ENCODE results near the gene ANKLE1. TPM values are rescaled to one million over a fixed set of nuclear protein-coding genes. Genes with fewer than 3 reads are reported as not detected.
A peak's percentile ranks its signal among the peaks of the same experiment; 100 is the strongest.

Gene ANKLE1
- polyA plus RNA-seq, 2 of the 4 experiments (the other 2 are of a cell fraction), result 0.56 to 0.74 TPM

DNA sequence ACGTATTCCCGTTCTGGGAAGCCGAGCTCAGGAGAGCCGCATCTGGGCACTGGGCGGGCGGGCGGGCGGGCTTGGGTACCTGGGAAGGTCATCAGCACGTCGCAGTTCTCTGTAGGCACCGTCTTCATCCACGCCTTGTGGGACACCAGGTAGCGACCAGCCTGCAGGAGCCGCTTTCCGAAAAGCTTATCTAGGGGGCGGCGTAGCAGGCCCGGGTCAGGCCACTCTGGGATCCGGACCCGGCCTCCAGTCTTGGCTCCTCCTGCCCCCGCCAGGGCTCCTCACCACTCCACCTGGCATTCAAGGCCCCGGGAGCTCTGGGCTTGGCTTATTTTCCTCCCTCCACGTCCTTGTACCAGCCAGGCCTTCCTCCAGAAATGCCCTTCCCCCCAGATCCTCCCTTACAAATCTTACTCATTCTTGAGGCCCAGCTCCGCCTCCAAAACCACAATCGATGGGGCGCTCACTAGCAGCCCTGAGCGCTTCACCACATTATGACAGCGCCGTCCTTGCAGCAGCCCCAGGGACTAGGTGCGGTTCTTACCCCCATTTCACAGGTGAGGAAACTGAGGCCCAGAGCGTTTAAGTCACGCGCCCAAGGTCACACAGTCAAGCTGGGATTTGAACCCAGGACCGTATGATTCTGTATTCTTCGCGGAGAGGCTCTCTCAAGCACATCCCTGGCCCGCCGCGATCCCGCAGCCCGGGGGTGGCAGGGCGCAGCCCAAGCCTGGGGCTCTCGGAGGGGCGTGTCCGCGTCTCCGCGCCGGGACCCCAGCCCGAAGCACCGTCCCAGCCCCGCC is 52.1 kb downstream of the ANKLE1 start:
- DNase-seq (ENCODE audit: low read depth in 1 of 2, low spot score in 1 of 2) (peak; percentile 38 to 67), FAIRE-seq (no peak), ATAC-seq (no peak)
- no peaks in the 10 kb centered on the region for H3K9me3 ChIP-seq
- H3K4me2 ChIP-seq, result peak overlapping the region; percentile 84
- peak overlapping the region; percentile 82 to 98 for H3K27ac ChIP-seq
- H3K4me1 ChIP-seq, result peaks cover 21% of the 10 kb centered on the region
- POLR2A ChIA-PET, result interaction anchor here (0.6 to 1.0 kb wide), 4 partner anchors 21 to 67 kb away, joined by 3 to 4 read pairs (median 4); partner anchors contain the start of genes BABAM1, DDA1 and MRPL34
- WGBS (ENCODE audit: missing lambda C conversion rate), result 40% methylated on average over 25 of the region's 52 CpGs
- TF ChIP-seq KDM1A (IDR thresholded peaks at IDR 0.05; ENCODE audit: low read depth) (peak; percentile 86; the same call in 1 of the 2 replicates), SREBF2 (IDR thresholded peaks at IDR 0.05) (no peak), SMC3 (IDR thresholded peaks at IDR 0.05) (no peak), HDAC2 (IDR thresholded peaks at IDR 0.05) (0 out of 2 replicates have a peak, but pooled peaks have one; percentile 33), TFCP2L1 (CRISPR knock-in tag; IDR thresholded peaks at IDR 0.05) (no peak), ESRRA (IDR thresholded peaks at IDR 0.05; ENCODE audit: borderline replicate concordance, low read length) (peak; percentile 4; the same call in 1 of the 2 replicates)
- TF ChIP-seq, protein P1, sequence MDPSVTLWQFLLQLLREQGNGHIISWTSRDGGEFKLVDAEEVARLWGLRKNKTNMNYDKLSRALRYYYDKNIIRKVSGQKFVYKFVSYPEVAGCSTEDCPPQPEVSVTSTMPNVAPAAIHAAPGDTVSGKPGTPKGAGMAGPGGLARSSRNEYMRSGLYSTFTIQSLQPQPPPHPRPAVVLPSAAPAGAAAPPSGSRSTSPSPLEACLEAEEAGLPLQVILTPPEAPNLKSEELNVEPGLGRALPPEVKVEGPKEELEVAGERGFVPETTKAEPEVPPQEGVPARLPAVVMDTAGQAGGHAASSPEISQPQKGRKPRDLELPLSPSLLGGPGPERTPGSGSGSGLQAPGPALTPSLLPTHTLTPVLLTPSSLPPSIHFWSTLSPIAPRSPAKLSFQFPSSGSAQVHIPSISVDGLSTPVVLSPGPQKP (IDR thresholded peaks at IDR 0.05; ENCODE audit: low read depth, low read length), result no peak
- TF ChIP-seq, protein P2, sequence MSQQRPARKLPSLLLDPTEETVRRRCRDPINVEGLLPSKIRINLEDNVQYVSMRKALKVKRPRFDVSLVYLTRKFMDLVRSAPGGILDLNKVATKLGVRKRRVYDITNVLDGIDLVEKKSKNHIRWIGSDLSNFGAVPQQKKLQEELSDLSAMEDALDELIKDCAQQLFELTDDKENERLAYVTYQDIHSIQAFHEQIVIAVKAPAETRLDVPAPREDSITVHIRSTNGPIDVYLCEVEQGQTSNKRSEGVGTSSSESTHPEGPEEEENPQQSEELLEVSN (IDR thresholded peaks at IDR 0.05; ENCODE audit: borderline replicate concordance, low read depth), result no peak
- H3K4me3 ChIP-seq, result peak overlapping the region; percentile 69
- CTCF ChIA-PET, result interaction anchor here (0.8 to 2.5 kb wide), 5 partner anchors 17 to 52 kb away, joined by 3 to 9 read pairs (median 6); partner anchors contain the start of gene DDA1

DNA sequence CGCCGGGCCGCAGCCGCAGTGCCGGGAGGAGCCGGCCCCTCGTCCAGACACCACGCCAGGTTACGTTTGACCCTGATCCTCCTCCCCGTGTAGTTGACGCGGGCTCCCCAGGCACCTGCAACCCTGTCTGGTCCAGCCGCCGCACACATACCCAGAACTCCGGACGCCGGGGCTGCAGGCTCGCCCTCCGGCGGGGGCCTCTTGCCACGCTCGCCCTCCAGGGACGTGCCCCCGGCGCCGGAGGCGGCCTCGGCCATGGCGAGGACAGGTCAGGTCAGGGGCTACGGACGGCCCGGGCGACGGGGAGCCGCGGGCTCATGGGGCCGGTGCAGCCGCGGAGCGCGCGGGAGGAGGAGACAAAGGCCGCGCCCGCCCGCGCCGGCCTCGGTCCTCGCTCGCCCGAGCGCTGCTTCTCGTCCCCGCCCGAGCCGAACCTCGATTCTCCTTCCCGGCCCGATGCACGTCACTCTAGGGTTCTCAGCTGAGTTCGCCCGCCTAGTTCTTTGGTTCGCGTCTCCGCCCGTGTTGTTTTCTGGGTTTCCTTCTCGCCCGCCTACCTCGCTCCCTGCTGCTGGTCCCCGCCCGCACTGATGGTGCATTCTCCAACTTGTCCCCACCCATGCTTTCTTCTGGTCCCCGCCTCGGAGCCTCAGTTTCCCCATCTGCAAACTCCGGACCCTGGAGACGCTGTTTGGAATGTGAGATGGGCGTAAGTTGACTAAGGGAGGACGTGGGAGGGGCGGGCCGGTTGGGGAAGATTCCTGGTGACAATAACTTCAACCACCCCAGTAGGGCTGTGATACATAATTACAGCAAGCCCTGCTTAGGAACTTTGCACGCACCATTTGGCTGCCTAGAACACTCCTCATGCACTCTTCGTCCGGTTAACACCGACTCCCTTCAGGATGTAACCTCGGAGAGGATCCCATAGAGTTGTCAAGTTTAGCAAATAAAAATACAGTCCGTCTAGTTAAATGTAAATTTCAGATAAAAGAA is 53.0 kb downstream of the ANKLE1 start, which contains the start of gene ANO8:
Gene ANO8 (minus strand): TSS at position 442 of the 996 bp plus-strand sequence. CDS start 185 bp downstream, at position 257.
- CTCF ChIA-PET, result interaction anchor here (0.8 to 2.5 kb wide), 4 partner anchors 25 to 42 kb away, joined by 3 to 9 read pairs (median 6); partner anchors contain the start of gene DDA1
- ATAC-seq (peak; percentile 63 to 72), FAIRE-seq (no peak), DNase-seq (ENCODE audit: low read depth in 1 of 2, low spot score in 1 of 2) (peak; percentile 73 to 99)
- Histone ChIP-seq H3K4me3 (peak within 1 kb of the TSS; percentile 69), H3K4me1 (peaks cover 21% of the 10 kb centered on the region), H3K4me2 (peak within 1 kb of the TSS; percentile 84), H3K9me3 (no peaks in the 10 kb centered on the region), H3K27ac (peak within 1 kb of the TSS; percentile 82 to 98)
- POLR2A ChIA-PET, result interaction anchor here (0.6 to 1.0 kb wide), 4 partner anchors 26 to 68 kb away, joined by 3 to 5 read pairs (median 4); partner anchors contain the start of genes BABAM1, DDA1 and MRPL34
- 6% methylated on average over 36 of the region's 86 CpGs for WGBS (ENCODE audit: missing lambda C conversion rate)
- TF ChIP-seq KDM1A (IDR thresholded peaks at IDR 0.05; ENCODE audit: low read depth), result no peak
- TF ChIP-seq MAZ (IDR thresholded peaks at IDR 0.05; ENCODE audit: borderline replicate concordance, low read depth, low read length), result no peak
- TF ChIP-seq, protein P3, sequence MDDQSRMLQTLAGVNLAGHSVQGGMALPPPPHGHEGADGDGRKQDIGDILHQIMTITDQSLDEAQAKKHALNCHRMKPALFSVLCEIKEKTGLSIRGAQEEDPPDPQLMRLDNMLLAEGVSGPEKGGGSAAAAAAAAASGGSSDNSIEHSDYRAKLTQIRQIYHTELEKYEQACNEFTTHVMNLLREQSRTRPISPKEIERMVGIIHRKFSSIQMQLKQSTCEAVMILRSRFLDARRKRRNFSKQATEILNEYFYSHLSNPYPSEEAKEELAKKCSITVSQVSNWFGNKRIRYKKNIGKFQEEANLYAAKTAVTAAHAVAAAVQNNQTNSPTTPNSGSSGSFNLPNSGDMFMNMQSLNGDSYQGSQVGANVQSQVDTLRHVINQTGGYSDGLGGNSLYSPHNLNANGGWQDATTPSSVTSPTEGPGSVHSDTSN (IDR thresholded peaks at IDR 0.05), result peak; percentile 75; the same call in 1 of the 2 replicates
- no peak for TF ChIP-seq FOSL2 (IDR thresholded peaks at IDR 0.05)
- TF ChIP-seq FOSL2 (CRISPR knock-in tag; IDR thresholded peaks at IDR 0.05), result peak; percentile 35
- TF ChIP-seq PHF8 (IDR thresholded peaks at IDR 0.05; ENCODE audit: borderline replicate concordance, low read depth), result no peak
- TF ChIP-seq, protein P4, sequence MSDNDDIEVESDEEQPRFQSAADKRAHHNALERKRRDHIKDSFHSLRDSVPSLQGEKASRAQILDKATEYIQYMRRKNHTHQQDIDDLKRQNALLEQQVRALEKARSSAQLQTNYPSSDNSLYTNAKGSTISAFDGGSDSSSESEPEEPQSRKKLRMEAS (IDR thresholded peaks at IDR 0.05), result peak; percentile 80
- TF ChIP-seq, protein P2 (IDR thresholded peaks at IDR 0.05; ENCODE audit: borderline replicate concordance, low read depth), result 0 out of 2 replicates have a peak, but pooled peaks have one; percentile 43
- peak in 1 of 2 experiments; percentile 74; a peak in 3 of 5 replicates for TF ChIP-seq JUN (IDR thresholded peaks at IDR 0.05)
- no peak for TF ChIP-seq EP300 (IDR thresholded peaks at IDR 0.05)

Measured in A549 (cell line).